Common myeloid progenitor, CD34-positive (primary cell): ENCODE results near the gene RUFY3.

Experiments used
- CTCF ChIA-PET: fragments of 350-600 bp; sonication (Branson Sonifier 250); formaldehyde crosslinking; loops from one replicate; lab custom pipeline; 2021; ENCODE audit warnings: antibody characterized with exemption; lab: Charles Lee
- POLR2A ChIA-PET: fragments of 350-600 bp; sonication (Branson Sonifier 250); formaldehyde crosslinking; loops from one replicate; lab custom pipeline; 2021; ENCODE audit warnings: antibody characterized with exemption; lab: Charles Lee
- DNase-seq, 3 donors: peaks; one replicate each; pipeline versions ENCODE4 v3.0.0 to v3.0.0-alpha.2; 2013
- H3K27ac ChIP-seq, 2 experiments: 1 replicate in 1 of 2; 2 replicates in 1 of 2; pipeline ENCODE4 v1.7.0; 2013; ENCODE audit warnings: inconsistent platforms in 2 of 2, low read length in 2 of 2, mild to moderate bottlenecking in 2 of 2, low read depth in 1 of 2, moderate library complexity in 1 of 2; ENCODE audit not compliant: severe bottlenecking in 2 of 2, insufficient read depth in 1 of 2, poor library complexity in 1 of 2
- H3K27me3 ChIP-seq, 5 experiments: replicated peaks in 2 of 5; 1 replicate in 3 of 5; 2 replicates in 2 of 5; pipeline versions ENCODE4 v1.6.1 to v1.7.0; 2013; ENCODE audit warnings: low read length in 4 of 5, mild to moderate bottlenecking in 2 of 5, moderate library complexity in 2 of 5, inconsistent platforms in 1 of 5; ENCODE audit not compliant: insufficient read depth in 5 of 5, control insufficient read depth in 4 of 5
- H3K36me3 ChIP-seq, 4 experiments: 1 replicate in 2 of 4; 2 replicates in 2 of 4; pipeline versions ENCODE4 v1.6.1 to v1.7.0; 2013; ENCODE audit warnings: low read length in 3 of 4, control low read depth in 1 of 4, mild to moderate bottlenecking in 1 of 4; ENCODE audit not compliant: control insufficient read depth in 4 of 4, insufficient read depth in 4 of 4
- H3K4me1 ChIP-seq, 4 experiments: 1 replicate in 3 of 4; 2 replicates in 1 of 4; pipeline versions ENCODE4 v1.6.1 to v1.7.1; 2013; ENCODE audit warnings: low read length in 3 of 4, mild to moderate bottlenecking in 3 of 4, control low read depth in 1 of 4, inconsistent platforms in 1 of 4, moderate library complexity in 1 of 4; ENCODE audit not compliant: control insufficient read depth in 4 of 4, insufficient read depth in 4 of 4; ENCODE audit errors: control extremely low read depth in 1 of 4
- H3K4me3 ChIP-seq, 7 experiments: 1 replicate in 4 of 7; 2 replicates in 3 of 7; pipeline versions ENCODE4 v1.5.1 to v1.7.0; 2013; ENCODE audit warnings: mild to moderate bottlenecking in 7 of 7, low read length in 6 of 7, moderate library complexity in 6 of 7, inconsistent platforms in 2 of 7, low read depth in 2 of 7, control low read depth in 1 of 7; ENCODE audit not compliant: insufficient read depth in 4 of 7, control insufficient read depth in 1 of 7; ENCODE audit errors: extremely low read depth in 1 of 7
- H3K9me3 ChIP-seq, 5 experiments: 1 replicate in 4 of 5; 2 replicates in 1 of 5; pipeline versions ENCODE4 v1.6.1 to v1.7.1; 2013; ENCODE audit warnings: low read length in 4 of 5, mild to moderate bottlenecking in 2 of 5, inconsistent platforms in 1 of 5, low read depth in 1 of 5, moderate library complexity in 1 of 5; ENCODE audit not compliant: control insufficient read depth in 4 of 5, insufficient read depth in 2 of 5; ENCODE audit errors: control extremely low read depth in 1 of 5
- WGBS: methylation state at CpG from one replicate; pipeline ENCODE4 v1.1.5; 2013; ENCODE audit not compliant: insufficient coverage; 5-methylcytosine and 5-hydroxymethylcytosine counted together

The RUFY3 gene

GRCh38 chr4:70741867-70742658 is 20.3 kb downstream of the RUFY3 start:
- CTCF ChIA-PET, result interaction anchor here (0.6 to 1.4 kb wide), 3 partner anchors 9 to 11 kb away, joined by 3 read pairs; no protein-coding TSS in a partner anchor
- WGBS, result no CpG with 5 or more reads among the region's 5 CpGs
- no peaks in the 10 kb centered on the region for H3K27me3 ChIP-seq
- POLR2A ChIA-PET, result no interaction called here
- H3K27ac ChIP-seq, result no peak overlapping the region
- H3K4me1 ChIP-seq, result peaks cover 3 to 13% (median 10%) of the 10 kb centered on the region in 4 experiments
- H3K4me3 ChIP-seq, result no peak overlapping the region
- H3K36me3 ChIP-seq, result no peaks in the 10 kb centered on the region
- no peak for DNase-seq
- no peaks in the 10 kb centered on the region for H3K9me3 ChIP-seq

DNA sequence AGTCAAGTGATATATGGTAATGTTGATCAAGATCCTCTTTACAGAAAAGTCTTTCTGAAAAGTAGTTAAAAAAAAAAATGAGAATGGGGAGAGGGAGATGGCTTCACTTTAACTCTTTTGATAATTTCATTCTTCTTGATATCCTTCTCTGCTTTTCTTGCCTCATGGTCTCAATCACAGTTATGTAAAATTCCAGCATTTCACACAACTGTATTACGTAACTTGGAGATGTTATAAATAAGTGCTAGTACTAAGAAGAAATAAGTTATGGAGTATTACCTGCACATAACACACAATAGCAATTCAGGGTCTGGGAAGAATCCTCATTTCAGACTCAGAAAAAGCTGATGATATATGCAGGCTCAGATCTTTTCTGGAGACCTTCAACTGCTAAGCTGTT is 22.0 kb downstream of the RUFY3 start:
- DNase-seq, result no peak
- H3K36me3 ChIP-seq, result peaks cover 0 to 4% (median 1%) of the 10 kb centered on the region in 4 experiments
- H3K4me3 ChIP-seq, result no peak overlapping the region
- peaks cover 0 to 2% (median 0%) of the 10 kb centered on the region in 4 experiments for H3K4me1 ChIP-seq
- POLR2A ChIA-PET, result no interaction called here
- WGBS, result no CpG with 5 or more reads among the region's 1 CpG
- H3K27me3 ChIP-seq, result no peaks in the 10 kb centered on the region
- no peaks in the 10 kb centered on the region for H3K9me3 ChIP-seq
- CTCF ChIA-PET, result no interaction called here
- no peak overlapping the region for H3K27ac ChIP-seq

DNA sequence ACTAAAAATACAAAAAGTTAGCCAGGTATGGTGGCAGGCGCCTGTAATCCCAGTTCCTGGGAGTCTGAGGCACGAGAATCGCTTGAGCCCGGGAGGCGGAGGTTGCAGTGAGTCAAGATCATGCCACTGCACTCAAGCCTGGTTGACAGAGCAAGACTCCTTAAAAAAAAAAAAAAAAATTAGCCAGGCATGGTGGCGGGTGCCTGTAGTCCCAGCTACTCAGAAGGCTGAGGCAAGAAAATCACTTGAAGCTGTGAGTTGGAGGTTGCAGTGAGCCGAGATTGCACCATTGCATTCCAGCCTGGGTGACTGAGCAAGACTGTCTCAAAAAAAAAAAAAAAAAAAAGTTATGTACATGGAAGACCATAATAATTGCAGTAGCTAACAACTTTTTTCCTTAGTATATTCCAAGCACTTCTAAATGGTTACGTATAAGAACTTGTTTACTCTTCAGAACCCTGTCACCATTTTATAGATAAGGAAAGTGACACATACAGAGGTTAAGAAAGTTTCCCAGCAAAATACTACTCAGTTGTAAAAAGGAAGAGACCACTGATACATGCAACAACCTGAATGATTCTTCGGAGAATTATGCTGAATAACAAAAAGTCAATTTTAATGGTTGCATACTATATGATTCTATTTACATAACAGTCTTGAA is 24.5 kb downstream of the RUFY3 start:
- POLR2A ChIA-PET, result no interaction called here
- CTCF ChIA-PET, result interaction anchor here (0.9 to 1.3 kb wide), 2 partner anchors 9 to 28 kb away, joined by 3 to 4 read pairs; no protein-coding TSS in a partner anchor
- Histone ChIP-seq H3K27me3 (no peaks in the 10 kb centered on the region), H3K4me1 (no peaks in the 10 kb centered on the region), H3K27ac (no peak overlapping the region), H3K9me3 (no peaks in the 10 kb centered on the region), H3K4me3 (no peak overlapping the region), H3K36me3 (peaks cover 0 to 4% (median 1%) of the 10 kb centered on the region in 4 experiments)
- 100% methylated on average over 6 of the region's 9 CpGs for WGBS
- no peak for DNase-seq

DNA sequence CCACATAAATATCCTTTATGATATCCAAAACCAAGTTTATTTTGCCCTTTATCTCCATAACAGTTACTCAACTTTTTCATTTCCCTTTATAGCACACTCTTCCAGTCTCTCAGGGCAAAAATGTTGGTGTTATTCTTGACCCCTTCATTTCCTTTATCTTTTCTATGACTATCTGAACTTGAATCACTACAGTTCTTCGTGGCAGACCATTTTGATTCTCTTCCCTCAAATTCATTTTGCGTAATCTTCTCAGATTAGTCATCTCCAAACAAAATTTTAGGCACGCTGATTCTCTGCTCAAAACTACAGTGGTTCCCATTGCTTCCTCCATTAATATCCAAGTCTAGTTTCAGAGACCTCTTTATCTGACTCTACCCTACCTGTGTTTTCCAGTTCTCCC is 26.1 kb downstream of the RUFY3 start:
- Histone ChIP-seq H3K27me3 (no peaks in the 10 kb centered on the region), H3K27ac (no peak overlapping the region), H3K9me3 (no peaks in the 10 kb centered on the region), H3K4me3 (no peak overlapping the region), H3K4me1 (no peaks in the 10 kb centered on the region), H3K36me3 (peaks cover 0 to 4% (median 1%) of the 10 kb centered on the region in 4 experiments)
- ChIA-PET POLR2A (no interaction called here), CTCF (no interaction called here)
- WGBS, result 100% methylated on average over 3 of the region's 3 CpGs
- no peak for DNase-seq

DNA sequence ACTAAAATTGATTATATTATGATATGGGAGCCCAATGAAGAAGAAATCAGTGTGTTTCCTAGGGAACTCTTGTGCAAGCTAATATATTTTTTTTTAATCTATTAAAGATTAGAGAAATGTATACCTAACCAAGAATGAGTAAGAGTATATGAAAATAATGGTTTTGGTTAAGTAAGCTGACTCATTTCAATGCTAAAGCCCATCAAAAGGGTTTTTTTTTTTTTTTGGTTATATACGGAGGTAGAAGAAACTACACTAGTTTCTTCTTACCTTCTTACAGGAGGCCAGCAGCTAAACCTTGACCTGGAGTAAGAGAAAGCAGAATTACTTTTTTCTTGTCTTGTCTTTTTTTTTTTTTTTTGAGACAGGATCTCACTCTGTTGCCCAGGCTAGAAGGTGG is 27.5 kb downstream of the RUFY3 start:
- Histone ChIP-seq H3K27ac (no peak overlapping the region), H3K4me3 (no peak overlapping the region), H3K36me3 (peaks cover 0 to 4% (median 1%) of the 10 kb centered on the region in 4 experiments), H3K9me3 (no peaks in the 10 kb centered on the region), H3K4me1 (no peaks in the 10 kb centered on the region), H3K27me3 (no peaks in the 10 kb centered on the region)
- POLR2A ChIA-PET, result interaction anchor here (0.9 kb wide), 1 partner anchor 11 kb away, joined by 3 read pairs; no protein-coding TSS in a partner anchor
- WGBS, result no CpG with 5 or more reads among the region's 1 CpG
- CTCF ChIA-PET, result interaction anchor here (1.7 kb wide), 1 partner anchor 13 kb away, joined by 8 read pairs; no protein-coding TSS in a partner anchor
- DNase-seq, result no peak

DNA sequence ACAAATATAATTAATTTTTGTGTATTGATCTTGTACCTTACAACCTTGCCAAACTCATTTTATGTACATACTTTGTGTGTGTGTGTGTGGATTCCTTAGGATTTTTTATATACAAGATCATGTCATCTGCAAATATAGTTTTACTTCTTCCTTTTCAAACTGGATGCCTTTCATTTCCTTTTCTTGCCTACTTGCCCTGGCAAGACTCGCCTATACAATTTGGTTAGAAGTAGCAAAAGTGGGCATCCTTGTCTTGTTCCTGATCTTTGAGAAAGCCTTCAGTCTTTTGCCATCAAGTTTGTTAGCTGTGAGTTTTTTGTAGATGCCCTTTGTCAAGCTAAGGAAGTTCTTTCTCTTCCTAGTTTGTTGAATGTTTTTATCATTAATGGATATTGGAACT is 30.5 kb downstream of the RUFY3 start:
- DNase-seq, result no peak
- Histone ChIP-seq H3K27me3 (no peaks in the 10 kb centered on the region), H3K4me3 (no peak overlapping the region), H3K9me3 (peaks cover 0 to 1% (median 0%) of the 10 kb centered on the region in 5 experiments), H3K27ac (no peak overlapping the region), H3K4me1 (no peaks in the 10 kb centered on the region), H3K36me3 (peaks cover 0 to 4% (median 1%) of the 10 kb centered on the region in 4 experiments)
- ChIA-PET CTCF (interaction anchor here (1.1 to 1.8 kb wide), 2 partner anchors 8 to 67 kb away, joined by 3 to 8 read pairs; no protein-coding TSS in a partner anchor), POLR2A (no interaction called here)
- WGBS, result no CpG with 5 or more reads among the region's 1 CpG

DNA sequence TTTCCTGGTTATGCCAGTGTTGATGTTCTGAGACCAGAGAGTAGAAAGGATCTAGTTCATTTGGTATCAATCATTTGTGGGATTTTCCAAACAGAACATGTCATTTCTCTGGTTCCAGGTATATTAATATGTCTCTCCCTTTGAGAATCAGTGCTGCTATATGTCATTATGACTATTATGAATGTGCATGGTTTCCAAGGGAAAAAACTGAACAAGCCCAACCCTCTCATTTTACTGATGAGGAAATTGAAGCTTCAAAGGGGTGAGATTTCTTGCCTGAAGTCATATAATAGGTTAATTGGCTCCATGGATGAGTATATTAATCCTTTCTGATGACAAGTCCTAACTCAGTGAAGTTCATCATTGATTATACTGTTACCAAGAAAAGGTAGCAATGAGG is 31.9 kb downstream of the RUFY3 start:
- POLR2A ChIA-PET, result no interaction called here

More for the DNA sequence above, 31.9 kb downstream of the RUFY3 start:
- Histone ChIP-seq H3K9me3 (peaks cover 0 to 1% (median 0%) of the 10 kb centered on the region in 5 experiments), H3K4me3 (no peak overlapping the region), H3K27ac (no peak overlapping the region), H3K27me3 (no peaks in the 10 kb centered on the region), H3K36me3 (no peaks in the 10 kb centered on the region), H3K4me1 (no peaks in the 10 kb centered on the region)
- CTCF ChIA-PET, result interaction anchor here (0.5 to 1.2 kb wide), 3 partner anchors 12 to 47 kb away, joined by 3 to 5 read pairs (median 3); no protein-coding TSS in a partner anchor
- no peak for DNase-seq
